Measurements from ENCODE around the gene PRKCH. TPM values are rescaled to one million over a fixed set of nuclear protein-coding genes. Genes with fewer than 3 reads are reported as not detected.

The PRKCH gene
- total RNA-seq, 1 experiment from 2014 or later, result 5.2 TPM

DNA sequence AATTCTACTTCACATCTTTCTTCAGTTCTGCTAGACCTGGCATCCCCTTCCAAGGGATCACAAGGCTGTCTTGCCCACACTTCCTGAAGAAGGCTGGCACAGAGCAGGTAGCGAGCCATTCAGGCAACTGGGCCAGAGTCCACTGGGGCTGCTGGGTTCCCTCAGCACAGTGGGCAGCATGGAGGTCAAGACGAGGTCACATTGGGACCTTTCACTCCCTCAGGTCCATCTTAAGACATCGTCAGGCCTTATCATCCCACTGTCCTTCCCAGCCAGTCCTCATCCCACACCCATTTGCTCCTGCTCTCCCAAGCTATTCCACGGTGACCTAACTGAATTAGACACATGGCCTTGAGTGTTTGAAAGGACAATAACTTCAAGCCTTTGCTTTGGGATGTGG, 230.9 kb downstream of the PRKCH start:
- Mint-ChIP-seq H3K36me3 (ENCODE audit: insufficient read depth in 1 of 3, low read depth in 3 of 3) (peaks cover 0 to 2% (median 0%) of the 10 kb centered on the region in 3 experiments; a peak in 3 of 7 replicates), H3K4me1 (peaks cover 26 to 31% of the 10 kb centered on the region in 2 experiments), H3K27ac (no peak overlapping the region; a peak in 1 of 7 replicates), H3K4me3 (no peak overlapping the region), H3K9me3 (no peaks in the 10 kb centered on the region), H3K27me3 (ENCODE audit: low read depth) (no peaks in the 10 kb centered on the region; the same call in none of the 2 replicates)
- no peak overlapping the region for H4K8ac ChIP-seq (replicated peaks; ENCODE audit: insufficient read length, low read depth, low read length)
- H3K4me1 ChIP-seq (ENCODE audit: insufficient read depth, low read length), result peaks cover 10% of the 10 kb centered on the region; the same call in 1 of the 2 replicates
- no peak overlapping the region for H2BK5ac ChIP-seq (ENCODE audit: insufficient read length, low read length)
- H3K9ac ChIP-seq (ENCODE audit: extremely low read depth, insufficient read length, low read length), result no peak overlapping the region
- H3K4ac ChIP-seq (ENCODE audit: low read depth, low read length), result no peak overlapping the region
- H3K18ac ChIP-seq (ENCODE audit: insufficient read length, low read depth, low read length), result no peak overlapping the region
- no peaks in the 10 kb centered on the region; the same call in 1 of the 2 replicates for H3K27me3 ChIP-seq (ENCODE audit: insufficient read depth, low read length)
- no peak overlapping the region for H3K56ac ChIP-seq (ENCODE audit: insufficient read length, low read depth, low read length)
- H2AK5ac ChIP-seq (ENCODE audit: insufficient read length, low read length), result no peak overlapping the region
- no peaks in the 10 kb centered on the region for H3K79me2 ChIP-seq (ENCODE audit: insufficient read depth, low read length)
- H2AFZ ChIP-seq (ENCODE audit: low read length), result no peak overlapping the region
- no peak for DNase-seq
- H4K5ac ChIP-seq (ENCODE audit: insufficient read length, low read depth, low read length), result no peak overlapping the region
- no peak overlapping the region for H2BK12ac ChIP-seq (ENCODE audit: insufficient read length, low read depth, low read length)
- H4K20me1 ChIP-seq (ENCODE audit: control insufficient read depth, insufficient read depth, insufficient read length), result no peaks in the 10 kb centered on the region
- TF ChIP-seq, protein P1, sequence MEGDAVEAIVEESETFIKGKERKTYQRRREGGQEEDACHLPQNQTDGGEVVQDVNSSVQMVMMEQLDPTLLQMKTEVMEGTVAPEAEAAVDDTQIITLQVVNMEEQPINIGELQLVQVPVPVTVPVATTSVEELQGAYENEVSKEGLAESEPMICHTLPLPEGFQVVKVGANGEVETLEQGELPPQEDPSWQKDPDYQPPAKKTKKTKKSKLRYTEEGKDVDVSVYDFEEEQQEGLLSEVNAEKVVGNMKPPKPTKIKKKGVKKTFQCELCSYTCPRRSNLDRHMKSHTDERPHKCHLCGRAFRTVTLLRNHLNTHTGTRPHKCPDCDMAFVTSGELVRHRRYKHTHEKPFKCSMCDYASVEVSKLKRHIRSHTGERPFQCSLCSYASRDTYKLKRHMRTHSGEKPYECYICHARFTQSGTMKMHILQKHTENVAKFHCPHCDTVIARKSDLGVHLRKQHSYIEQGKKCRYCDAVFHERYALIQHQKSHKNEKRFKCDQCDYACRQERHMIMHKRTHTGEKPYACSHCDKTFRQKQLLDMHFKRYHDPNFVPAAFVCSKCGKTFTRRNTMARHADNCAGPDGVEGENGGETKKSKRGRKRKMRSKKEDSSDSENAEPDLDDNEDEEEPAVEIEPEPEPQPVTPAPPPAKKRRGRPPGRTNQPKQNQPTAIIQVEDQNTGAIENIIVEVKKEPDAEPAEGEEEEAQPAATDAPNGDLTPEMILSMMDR (conservative IDR thresholded peaks at IDR 0.05), result no peak
- H3K14ac ChIP-seq (ENCODE audit: insufficient read depth, low read length), result peak overlapping the region; percentile 3; the same call in 1 of the 2 replicates
- H2BK120ac ChIP-seq (ENCODE audit: low read depth, low read length, poor library complexity, severe bottlenecking), result no peak overlapping the region
- H3T11ph ChIP-seq (ENCODE audit: low read length), result no peak overlapping the region
- H3K9me3 ChIP-seq (ENCODE audit: control insufficient read depth, low read depth, low read length), result no peaks in the 10 kb centered on the region
- no peak overlapping the region for H2BK15ac ChIP-seq (ENCODE audit: low read depth, low read length)
- no peak overlapping the region for H3K23ac ChIP-seq (ENCODE audit: insufficient read length, low read depth, low read length)
- H3K4me2 ChIP-seq (ENCODE audit: insufficient read depth, insufficient read length, low read length), result no peak overlapping the region
- H4K91ac ChIP-seq (ENCODE audit: insufficient read length, low read depth, low read length), result no peak overlapping the region
- no peak overlapping the region for H3K27ac ChIP-seq (ENCODE audit: insufficient read length, low read depth, low read length)
- H3K23me2 ChIP-seq (ENCODE audit: insufficient read length, low read depth, low read length, poor library complexity, severe bottlenecking), result no peaks in the 10 kb centered on the region
- no peaks in the 10 kb centered on the region for H3K79me1 ChIP-seq (ENCODE audit: insufficient read depth, low read depth, low read length, poor library complexity, severe bottlenecking)
- no peak overlapping the region for H2BK20ac ChIP-seq (ENCODE audit: low read depth, low read length, poor library complexity, severe bottlenecking)
- no CpG with 5 or more reads among the region's 4 CpGs for WGBS (ENCODE audit: extremely low coverage, insufficient read length, low lambda C conversion rate)
